Measurements from ENCODE around the gene SGF29.

The SGF29 gene

GRCh38 chr16:28556914-28557320, 3.2 kb downstream of the SGF29 start:
- no peaks in the 10 kb centered on the region for H3F3A ChIP-seq (ENCODE audit: insufficient read depth, low read length)
- H3K9me2 ChIP-seq (ENCODE audit: low read depth, low read length): no peaks in the 10 kb centered on the region
- H3K9me3 ChIP-seq (ENCODE audit: low read length): no peaks in the 10 kb centered on the region
- H3K4me3 ChIP-seq (ENCODE audit: low read depth, low read length, poor library complexity, severe bottlenecking): no peak overlapping the region
- no peaks in the 10 kb centered on the region for H4K20me1 ChIP-seq (ENCODE audit: insufficient read depth, low read length)
- peaks cover 17% of the 10 kb centered on the region for H3K36me3 ChIP-seq (ENCODE audit: insufficient read depth, low read length)
- H3K9ac ChIP-seq (ENCODE audit: low read length): no peak overlapping the region
- H3K4me1 ChIP-seq (ENCODE audit: insufficient read depth, low read length, severe bottlenecking): peaks cover 21% of the 10 kb centered on the region
- no peaks in the 10 kb centered on the region for H3K27me3 ChIP-seq (ENCODE audit: insufficient read depth, low read length)
- H2AFZ ChIP-seq (ENCODE audit: low read length): no peak overlapping the region
- no peak overlapping the region for H3K4me2 ChIP-seq (ENCODE audit: low read length)
- no peak for TF ChIP-seq CTCF (IDR thresholded peaks at IDR 0.05; ENCODE audit: low read length)
- TF ChIP-seq EZH2 (IDR thresholded peaks at IDR 0.05; ENCODE audit: borderline replicate concordance, low read length): no peak
- no peak overlapping the region for H3K27ac ChIP-seq (ENCODE audit: low read depth, low read length, poor library complexity, severe bottlenecking)
- H3K79me2 ChIP-seq (ENCODE audit: insufficient read depth, low read length): no peaks in the 10 kb centered on the region

- no peak overlapping the region for H3K9ac ChIP-seq (ENCODE audit: low read length)
- peaks cover 16% of the 10 kb centered on the region for H3K4me1 ChIP-seq (ENCODE audit: insufficient read depth, low read length, severe bottlenecking)
- H4K20me1 ChIP-seq (ENCODE audit: insufficient read depth, low read length): no peaks in the 10 kb centered on the region
- no peak overlapping the region for H3K4me2 ChIP-seq (ENCODE audit: low read length)
- H3K79me2 ChIP-seq (ENCODE audit: insufficient read depth, low read length): no peaks in the 10 kb centered on the region
- TF ChIP-seq CTCF (IDR thresholded peaks at IDR 0.05; ENCODE audit: low read length) (no peak), EZH2 (IDR thresholded peaks at IDR 0.05; ENCODE audit: borderline replicate concordance, low read length) (no peak)
- no peaks in the 10 kb centered on the region for H3F3A ChIP-seq (ENCODE audit: insufficient read depth, low read length)
- H3K9me3 ChIP-seq (ENCODE audit: low read length): no peaks in the 10 kb centered on the region
- no peaks in the 10 kb centered on the region for H3K27me3 ChIP-seq (ENCODE audit: insufficient read depth, low read length)
- H3K9me2 ChIP-seq (ENCODE audit: low read depth, low read length): no peaks in the 10 kb centered on the region
- no peak overlapping the region for H2AFZ ChIP-seq (ENCODE audit: low read length)
- peaks cover 17% of the 10 kb centered on the region for H3K36me3 ChIP-seq (ENCODE audit: insufficient read depth, low read length)
- H3K27ac ChIP-seq (ENCODE audit: low read depth, low read length, poor library complexity, severe bottlenecking): no peak overlapping the region
- no peak overlapping the region for H3K4me3 ChIP-seq (ENCODE audit: low read depth, low read length, poor library complexity, severe bottlenecking)
Observed at GRCh38 chr16:28558456-28558855, 4.7 kb downstream of the SGF29 start.

- Histone ChIP-seq H3K36me3 (ENCODE audit: insufficient read depth, low read length) (peaks cover 21% of the 10 kb centered on the region), H3F3A (ENCODE audit: insufficient read depth, low read length) (no peaks in the 10 kb centered on the region), H3K4me3 (ENCODE audit: low read depth, low read length, poor library complexity, severe bottlenecking) (no peak overlapping the region), H3K4me2 (ENCODE audit: low read length) (no peak overlapping the region), H3K9me3 (ENCODE audit: low read length) (no peaks in the 10 kb centered on the region), H3K9ac (ENCODE audit: low read length) (no peak overlapping the region), H3K9me2 (ENCODE audit: low read depth, low read length) (no peaks in the 10 kb centered on the region), H3K4me1 (ENCODE audit: insufficient read depth, low read length, severe bottlenecking) (no peaks in the 10 kb centered on the region), H4K20me1 (ENCODE audit: insufficient read depth, low read length) (no peaks in the 10 kb centered on the region), H2AFZ (ENCODE audit: low read length) (no peak overlapping the region), H3K27ac (ENCODE audit: low read depth, low read length, poor library complexity, severe bottlenecking) (no peak overlapping the region), H3K79me2 (ENCODE audit: insufficient read depth, low read length) (no peaks in the 10 kb centered on the region), H3K27me3 (ENCODE audit: insufficient read depth, low read length) (no peaks in the 10 kb centered on the region)
- TF ChIP-seq CTCF (IDR thresholded peaks at IDR 0.05; ENCODE audit: low read length): no peak
- no peak for TF ChIP-seq EZH2 (IDR thresholded peaks at IDR 0.05; ENCODE audit: borderline replicate concordance, low read length)
Observed at GRCh38 chr16:28561557-28562187, 8.0 kb downstream of the SGF29 start.

All from OCI-LY1 (cell line).